Measurements from ENCODE around the gene SETD5.

DNA sequence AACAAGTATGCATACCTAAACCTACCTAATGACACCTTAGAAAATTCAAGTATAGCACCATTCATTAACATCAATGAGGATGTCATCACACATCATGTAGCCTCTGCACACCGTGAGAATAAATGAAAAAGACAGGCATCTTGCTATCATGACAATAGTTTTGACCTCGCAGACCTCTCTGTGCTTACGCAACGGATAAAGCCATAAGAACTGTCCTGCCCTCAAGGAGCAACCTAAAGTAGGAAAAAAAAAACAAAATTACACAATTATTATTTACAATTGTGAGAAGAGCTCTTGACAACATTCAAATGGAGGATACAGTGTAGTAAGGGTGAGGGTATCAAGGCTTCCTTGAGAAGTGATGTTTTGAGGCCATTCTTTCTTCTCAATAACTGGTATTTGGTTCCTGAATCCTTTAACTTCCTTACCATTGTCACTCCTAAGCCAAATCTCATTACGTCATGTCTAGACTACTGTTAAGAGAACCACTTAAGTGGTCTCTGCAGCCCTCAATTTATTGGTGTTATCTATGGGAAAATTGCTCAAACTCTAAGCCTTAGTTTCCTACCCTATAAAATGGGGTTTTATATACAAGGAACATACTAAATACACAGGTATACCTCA, 7.0 kb upstream of the SETD5 start:
- TF ChIP-seq, protein P1, sequence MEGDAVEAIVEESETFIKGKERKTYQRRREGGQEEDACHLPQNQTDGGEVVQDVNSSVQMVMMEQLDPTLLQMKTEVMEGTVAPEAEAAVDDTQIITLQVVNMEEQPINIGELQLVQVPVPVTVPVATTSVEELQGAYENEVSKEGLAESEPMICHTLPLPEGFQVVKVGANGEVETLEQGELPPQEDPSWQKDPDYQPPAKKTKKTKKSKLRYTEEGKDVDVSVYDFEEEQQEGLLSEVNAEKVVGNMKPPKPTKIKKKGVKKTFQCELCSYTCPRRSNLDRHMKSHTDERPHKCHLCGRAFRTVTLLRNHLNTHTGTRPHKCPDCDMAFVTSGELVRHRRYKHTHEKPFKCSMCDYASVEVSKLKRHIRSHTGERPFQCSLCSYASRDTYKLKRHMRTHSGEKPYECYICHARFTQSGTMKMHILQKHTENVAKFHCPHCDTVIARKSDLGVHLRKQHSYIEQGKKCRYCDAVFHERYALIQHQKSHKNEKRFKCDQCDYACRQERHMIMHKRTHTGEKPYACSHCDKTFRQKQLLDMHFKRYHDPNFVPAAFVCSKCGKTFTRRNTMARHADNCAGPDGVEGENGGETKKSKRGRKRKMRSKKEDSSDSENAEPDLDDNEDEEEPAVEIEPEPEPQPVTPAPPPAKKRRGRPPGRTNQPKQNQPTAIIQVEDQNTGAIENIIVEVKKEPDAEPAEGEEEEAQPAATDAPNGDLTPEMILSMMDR (conservative IDR thresholded peaks at IDR 0.05; ENCODE audit: low read depth, low read length), result no peak
- no peak for TF ChIP-seq EZH2phosphoT487 (IDR thresholded peaks at IDR 0.05; ENCODE audit: borderline replicate concordance, low read length)

All from PC-3 (cell line).